MM.1S (cell line): Measurements from ENCODE around the gene NOSIP.

ENCODE experiments used
- DNase-seq: peaks from one replicate; pipeline ENCODE4 v3.0.0-alpha.2; 2015
- H2AFZ ChIP-seq: fragments of 300-600 bp; sonication (generic); 2 replicates; pipeline ENCODE4 v1.6.0; 2016; ENCODE audit warnings: antibody characterized with exemption, low read length
- H3F3A ChIP-seq: fragments of 300-600 bp; sonication (generic); 2 replicates; pipeline ENCODE4 v1.6.1; 2016; ENCODE audit warnings: mild to moderate bottlenecking, antibody characterized with exemption, low read length, moderate library complexity, mixed read lengths; ENCODE audit not compliant: insufficient read depth
- H3K27ac ChIP-seq: fragments of 300-600 bp; sonication (generic); 2 replicates; pipeline ENCODE4 v1.5.1; 2016; ENCODE audit warnings: mild to moderate bottlenecking, low read length
- H3K27me3 ChIP-seq: fragments of 300-600 bp; sonication (generic); replicated peaks from 2 replicates; pipeline ENCODE4 v1.6.0; 2016; ENCODE audit warnings: low read length; ENCODE audit not compliant: insufficient read depth
- H3K36me3 ChIP-seq: fragments of 300-600 bp; sonication (generic); replicated peaks from 2 replicates; pipeline ENCODE4 v1.6.1; 2016; ENCODE audit warnings: mild to moderate bottlenecking, low read length, mixed read lengths; ENCODE audit not compliant: insufficient read depth
- H3K4me1 ChIP-seq: fragments of 300-600 bp; sonication (generic); 2 replicates; pipeline ENCODE4 v1.6.1; 2016; ENCODE audit warnings: low read length, mixed read lengths
- H3K4me2 ChIP-seq: fragments of 300-600 bp; sonication (generic); 2 replicates; pipeline ENCODE4 v1.6.0; 2016; ENCODE audit warnings: low read depth, low read length
- H3K4me3 ChIP-seq: fragments of 300-600 bp; sonication (generic); 2 replicates; pipeline ENCODE4 v1.5.1; 2016; ENCODE audit warnings: low read length, mixed read lengths
- H3K79me2 ChIP-seq: fragments of 300-600 bp; sonication (generic); 2 replicates; pipeline ENCODE4 v1.6.1; 2016; ENCODE audit warnings: mixed run types, low read length, mixed read lengths
- H3K9ac ChIP-seq: fragments of 300-600 bp; sonication (generic); 2 replicates; pipeline ENCODE4 v1.6.1; 2016; ENCODE audit warnings: low read length, mixed read lengths
- H3K9me2 ChIP-seq: fragments of 300-600 bp; sonication (generic); replicated peaks from 2 replicates; pipeline ENCODE4 v1.6.1; 2016; ENCODE audit warnings: mild to moderate bottlenecking, low read length, mixed read lengths; ENCODE audit not compliant: insufficient read depth
- H3K9me3 ChIP-seq: fragments of 300-600 bp; sonication (generic); replicated peaks from 2 replicates; pipeline ENCODE4 v1.6.1; 2016; ENCODE audit warnings: mild to moderate bottlenecking, low read length, mixed read lengths; ENCODE audit not compliant: insufficient read depth
- H4K20me1 ChIP-seq: fragments of 300-600 bp; sonication (generic); 2 replicates; pipeline ENCODE4 v1.6.1; 2016; ENCODE audit warnings: mild to moderate bottlenecking, low read length, moderate library complexity, mixed read lengths; ENCODE audit not compliant: insufficient read depth
- CTCF ChIP-seq: fragments of 300-600 bp; sonication (generic); IDR thresholded peaks from 2 replicates; pipeline ENCODE4 v1.5.1; 2016; ENCODE audit warnings: antibody characterized with exemption, low read length, mixed read lengths
- EZH2 ChIP-seq: fragments of 300-600 bp; sonication (generic); optimal IDR thresholded peaks from 2 replicates; pipeline ENCODE3; 2017; ENCODE audit warnings: low read depth, mild to moderate bottlenecking, antibody characterized with exemption, low read length, mixed read lengths
- EZH2phosphoT487 ChIP-seq: fragments of 300-600 bp; sonication (generic); IDR thresholded peaks from 2 replicates; pipeline ENCODE4 v1.6.1; 2018; ENCODE audit warnings: antibody characterized with exemption, low read length

Gene NOSIP

GRCh38 chr19:49580264-49581006 lies at the start of gene NOSIP:
TSS of gene NOSIP (minus strand) at chr19:49580556. CDS start at chr19:49560691, 19,865 bp downstream.
- peak within 1 kb of the TSS; percentile 98 for H2AFZ ChIP-seq
- H3K36me3 ChIP-seq, result no peaks in the 10 kb centered on the region
- H3K4me1 ChIP-seq, result peaks cover 16% of the 10 kb centered on the region

GRCh38 chr19:49629659-49630058 lies 49.3 kb upstream of the NOSIP start:
- Histone ChIP-seq H3K4me3 (no peak overlapping the region), H3K9ac (no peak overlapping the region), H3K4me1 (no peaks in the 10 kb centered on the region), H3K4me2 (no peak overlapping the region), H3K79me2 (no peaks in the 10 kb centered on the region), H3K36me3 (no peaks in the 10 kb centered on the region), H3K27me3 (no peaks in the 10 kb centered on the region), H3K9me2 (no peaks in the 10 kb centered on the region), H3K9me3 (no peaks in the 10 kb centered on the region), H3F3A (no peaks in the 10 kb centered on the region), H2AFZ (no peak overlapping the region), H4K20me1 (no peaks in the 10 kb centered on the region), H3K27ac (no peak overlapping the region)
- TF ChIP-seq CTCF (no peak), EZH2 (no peak), EZH2phosphoT487 (no peak)
- no peak for DNase-seq

More at GRCh38 chr19:49580264-49581006, at the start of gene NOSIP:
- peak within 1 kb of the TSS; percentile 56 for H3K9ac ChIP-seq
- H3K27ac ChIP-seq, result no peak within 1 kb of the TSS
- no peaks in the 10 kb centered on the region for H3K27me3 ChIP-seq
- H3K9me3 ChIP-seq, result no peaks in the 10 kb centered on the region
- H3K4me3 ChIP-seq, result peak within 1 kb of the TSS; percentile 77
- H3K9me2 ChIP-seq, result no peaks in the 10 kb centered on the region
- TF ChIP-seq EZH2 (no peak), CTCF (no peak), EZH2phosphoT487 (no peak)
- peaks cover 41% of the 10 kb centered on the region for H3K79me2 ChIP-seq
- no peaks in the 10 kb centered on the region for H3F3A ChIP-seq
- H3K4me2 ChIP-seq, result peak within 1 kb of the TSS; percentile 87
- no peaks in the 10 kb centered on the region for H4K20me1 ChIP-seq
- DNase-seq, result peak; percentile 97

DNA sequence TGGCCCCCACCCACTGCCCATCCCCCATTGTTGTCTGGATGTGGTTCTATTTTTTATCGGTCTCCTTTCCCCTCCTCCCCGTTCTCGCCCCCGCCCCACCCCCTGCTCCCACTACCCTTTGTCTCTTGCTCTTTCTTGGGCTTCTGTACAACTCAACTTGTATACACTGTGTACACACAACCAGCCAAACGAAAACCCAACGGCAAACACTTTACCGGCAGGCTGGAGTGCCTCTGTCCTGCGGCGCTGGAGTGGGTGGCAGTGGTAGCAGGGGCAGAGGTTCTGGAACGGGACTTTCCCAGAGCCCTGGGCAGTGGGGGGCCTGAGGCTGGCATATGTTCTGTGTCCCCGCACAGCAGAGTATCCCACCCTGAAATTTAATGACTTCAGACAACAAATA lies 45.9 kb upstream of the NOSIP start:
- Histone ChIP-seq H3K9ac (no peak overlapping the region), H3K36me3 (no peaks in the 10 kb centered on the region), H3K4me2 (no peak overlapping the region), H3K4me1 (no peaks in the 10 kb centered on the region), H3K27me3 (no peaks in the 10 kb centered on the region), H3K79me2 (no peaks in the 10 kb centered on the region), H4K20me1 (no peaks in the 10 kb centered on the region), H2AFZ (no peak overlapping the region), H3F3A (no peaks in the 10 kb centered on the region), H3K9me2 (no peaks in the 10 kb centered on the region), H3K27ac (no peak overlapping the region), H3K9me3 (no peaks in the 10 kb centered on the region), H3K4me3 (no peak overlapping the region)
- no peak for DNase-seq
- TF ChIP-seq EZH2, result no peak
- TF ChIP-seq EZH2phosphoT487, result no peak
- TF ChIP-seq CTCF, result no peak
